ENCODE measurements around the gene GPX2.

The GPX2 gene

DNA sequence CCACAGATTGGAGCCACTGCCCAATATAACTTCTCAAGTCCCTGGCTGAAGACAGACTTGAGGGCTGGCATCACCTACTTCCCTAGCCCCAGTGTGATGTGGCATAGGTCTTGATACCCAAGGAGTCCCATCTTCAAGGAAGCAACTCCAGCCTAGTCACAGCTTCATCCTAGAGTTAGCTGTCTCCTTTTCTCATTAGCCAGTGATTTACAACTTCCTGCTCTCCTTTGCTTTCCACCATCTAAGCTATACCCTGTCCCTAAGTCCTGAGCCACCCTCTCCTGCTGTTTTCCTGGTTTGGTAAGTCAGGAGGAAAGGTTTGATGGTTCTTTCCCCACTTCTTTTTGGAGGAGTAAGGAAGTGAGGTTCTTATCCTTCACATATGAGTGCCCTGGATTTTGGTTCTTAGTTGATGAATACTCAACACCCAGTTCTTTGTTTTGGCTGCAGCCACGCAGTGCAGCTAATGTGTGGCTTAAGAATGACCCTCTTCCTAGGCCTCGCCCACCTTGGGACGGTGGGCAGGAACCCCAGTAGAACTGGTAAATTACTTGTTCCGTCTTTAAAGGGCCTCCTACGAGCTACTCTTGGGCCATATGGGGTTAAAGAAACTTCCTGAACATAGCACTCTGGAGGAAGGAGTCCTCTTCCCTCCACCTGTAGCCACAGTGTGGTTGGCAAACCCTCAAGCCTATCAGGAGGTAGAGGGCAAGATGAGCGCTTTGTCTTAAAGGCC, 3.9 kb upstream of the GPX2 start:
- no peak overlapping the region for H3K4me2 ChIP-seq (ENCODE audit: low read depth, low read length, poor library complexity, severe bottlenecking)
- peaks cover 36% of the 10 kb centered on the region for H3K4me1 ChIP-seq (ENCODE audit: insufficient read depth, low read length, poor library complexity, severe bottlenecking)
- H3K79me2 ChIP-seq (ENCODE audit: insufficient read depth, low read length): no peaks in the 10 kb centered on the region
- no peaks in the 10 kb centered on the region for H3K9me2 ChIP-seq (replicated peaks; ENCODE audit: low read depth, low read length)
- peaks cover 44% of the 10 kb centered on the region; the same call in 1 of the 2 replicates for H3K36me3 ChIP-seq (ENCODE audit: insufficient read depth, low read length)
- H3K9ac ChIP-seq (ENCODE audit: low read depth, low read length, poor library complexity, severe bottlenecking): no peak overlapping the region
- no peak for TF ChIP-seq CTCF (conservative IDR thresholded peaks at IDR 0.05; ENCODE audit: low read length)
- no peak for TF ChIP-seq EZH2phosphoT487 (IDR thresholded peaks at IDR 0.05; ENCODE audit: borderline replicate concordance)
- no peaks in the 10 kb centered on the region for H3K9me3 ChIP-seq (ENCODE audit: insufficient read depth, low read depth, low read length)
- no peaks in the 10 kb centered on the region for H4K20me1 ChIP-seq (ENCODE audit: insufficient read depth, low read length, poor library complexity, severe bottlenecking)
- H3K27me3 ChIP-seq (ENCODE audit: insufficient read depth, low read length, poor library complexity, severe bottlenecking): no peaks in the 10 kb centered on the region
- H3K4me3 ChIP-seq (ENCODE audit: low read length, poor library complexity, severe bottlenecking): no peak overlapping the region
- H3F3A ChIP-seq (ENCODE audit: low read depth): no peaks in the 10 kb centered on the region; the same call in 1 of the 2 replicates
- H2AFZ ChIP-seq (ENCODE audit: low read length): no peak overlapping the region

GRCh38 chr14:64945431-64946178, 3.1 kb upstream of the GPX2 start:
- H3K4me3 ChIP-seq (ENCODE audit: low read length, poor library complexity, severe bottlenecking): no peak overlapping the region
- H4K20me1 ChIP-seq (ENCODE audit: insufficient read depth, low read length, poor library complexity, severe bottlenecking): no peaks in the 10 kb centered on the region
- no peaks in the 10 kb centered on the region; the same call in 1 of the 2 replicates for H3F3A ChIP-seq (ENCODE audit: low read depth)
- H2AFZ ChIP-seq (ENCODE audit: low read length): no peak overlapping the region
- H3K9me2 ChIP-seq (replicated peaks; ENCODE audit: low read depth, low read length): no peaks in the 10 kb centered on the region
- no peak for TF ChIP-seq CTCF (conservative IDR thresholded peaks at IDR 0.05; ENCODE audit: low read length)
- TF ChIP-seq EZH2phosphoT487 (IDR thresholded peaks at IDR 0.05; ENCODE audit: borderline replicate concordance): no peak
- H3K4me1 ChIP-seq (ENCODE audit: insufficient read depth, low read length, poor library complexity, severe bottlenecking): peaks cover 36% of the 10 kb centered on the region
- no peaks in the 10 kb centered on the region for H3K9me3 ChIP-seq (ENCODE audit: insufficient read depth, low read depth, low read length)
- no peak overlapping the region for H3K9ac ChIP-seq (ENCODE audit: low read depth, low read length, poor library complexity, severe bottlenecking)
- H3K27me3 ChIP-seq (ENCODE audit: insufficient read depth, low read length, poor library complexity, severe bottlenecking): no peaks in the 10 kb centered on the region
- H3K79me2 ChIP-seq (ENCODE audit: insufficient read depth, low read length): no peaks in the 10 kb centered on the region
- no peak overlapping the region for H3K4me2 ChIP-seq (ENCODE audit: low read depth, low read length, poor library complexity, severe bottlenecking)
- H3K36me3 ChIP-seq (ENCODE audit: insufficient read depth, low read length): peaks cover 36% of the 10 kb centered on the region; the same call in 1 of the 2 replicates

- peaks cover 36% of the 10 kb centered on the region for H3K4me1 ChIP-seq (ENCODE audit: insufficient read depth, low read length, poor library complexity, severe bottlenecking)
- H3K36me3 ChIP-seq (ENCODE audit: insufficient read depth, low read length): peaks cover 30% of the 10 kb centered on the region; the same call in 1 of the 2 replicates
- H4K20me1 ChIP-seq (ENCODE audit: insufficient read depth, low read length, poor library complexity, severe bottlenecking): no peaks in the 10 kb centered on the region
- H3K9ac ChIP-seq (ENCODE audit: low read depth, low read length, poor library complexity, severe bottlenecking): no peak overlapping the region
- no peaks in the 10 kb centered on the region for H3K9me3 ChIP-seq (ENCODE audit: insufficient read depth, low read depth, low read length)
- H3F3A ChIP-seq (ENCODE audit: low read depth): no peaks in the 10 kb centered on the region; the same call in 1 of the 2 replicates
- H3K27me3 ChIP-seq (ENCODE audit: insufficient read depth, low read length, poor library complexity, severe bottlenecking): no peaks in the 10 kb centered on the region
- no peaks in the 10 kb centered on the region for H3K9me2 ChIP-seq (replicated peaks; ENCODE audit: low read depth, low read length)
- no peaks in the 10 kb centered on the region for H3K79me2 ChIP-seq (ENCODE audit: insufficient read depth, low read length)
- H3K4me3 ChIP-seq (ENCODE audit: low read length, poor library complexity, severe bottlenecking): no peak overlapping the region
- TF ChIP-seq CTCF (conservative IDR thresholded peaks at IDR 0.05; ENCODE audit: low read length) (no peak), EZH2phosphoT487 (IDR thresholded peaks at IDR 0.05; ENCODE audit: borderline replicate concordance) (no peak)
- no peak overlapping the region for H2AFZ ChIP-seq (ENCODE audit: low read length)
- H3K4me2 ChIP-seq (ENCODE audit: low read depth, low read length, poor library complexity, severe bottlenecking): no peak overlapping the region
These were observed 2.3 kb upstream of the GPX2 start for GRCh38 chr14:64944861-64945260.
